ENCODE results near the gene COL5A1. TPM values are rescaled to one million over a fixed set of nuclear protein-coding genes. Genes with fewer than 3 reads are reported as not detected.

COL5A1 gene
- total RNA-seq, 1 experiment from 2014 or later = 9.5 TPM

GRCh38 chr9:134787601-134788531, 146.3 kb downstream of the COL5A1 start:
- no peak overlapping the region for H3T11ph ChIP-seq (ENCODE audit: low read length)
- no peak overlapping the region for H3K9ac ChIP-seq (ENCODE audit: extremely low read depth, insufficient read length, low read length)
- no peak overlapping the region for H3K4me2 ChIP-seq (ENCODE audit: insufficient read depth, insufficient read length, low read length)
- no peaks in the 10 kb centered on the region for H3K9me3 ChIP-seq (ENCODE audit: control insufficient read depth, low read depth, low read length)
- no peaks in the 10 kb centered on the region for H3K79me2 ChIP-seq (ENCODE audit: insufficient read depth, low read length)
- H3K79me1 ChIP-seq (ENCODE audit: insufficient read depth, low read depth, low read length, poor library complexity, severe bottlenecking) = no peaks in the 10 kb centered on the region
- H3K18ac ChIP-seq (ENCODE audit: insufficient read length, low read depth, low read length) = no peak overlapping the region
- Mint-ChIP-seq H3K9me3 (no peaks in the 10 kb centered on the region), H3K27me3 (ENCODE audit: low read depth) (no peaks in the 10 kb centered on the region; the same call in 1 of the 2 replicates), H3K27ac (no peak overlapping the region), H3K4me1 (peaks cover 20 to 26% of the 10 kb centered on the region in 2 experiments), H3K36me3 (ENCODE audit: insufficient read depth in 1 of 3, low read depth in 3 of 3) (no peaks in the 10 kb centered on the region; a peak in 1 of 7 replicates), H3K4me3 (no peak overlapping the region)
- H3K4ac ChIP-seq (ENCODE audit: low read depth, low read length) = no peak overlapping the region
- no peak overlapping the region for H2BK20ac ChIP-seq (ENCODE audit: low read depth, low read length, poor library complexity, severe bottlenecking)
- no peak overlapping the region for H2BK5ac ChIP-seq (ENCODE audit: insufficient read length, low read length)
- H4K5ac ChIP-seq (ENCODE audit: insufficient read length, low read depth, low read length) = no peak overlapping the region
- no peak overlapping the region for H2AFZ ChIP-seq (ENCODE audit: low read length)
- H4K91ac ChIP-seq (ENCODE audit: insufficient read length, low read depth, low read length) = no peak overlapping the region
- H3K27me3 ChIP-seq (ENCODE audit: insufficient read depth, low read length) = no peaks in the 10 kb centered on the region
- H3K23ac ChIP-seq (ENCODE audit: insufficient read length, low read depth, low read length) = no peak overlapping the region
- no peak overlapping the region for H2BK12ac ChIP-seq (ENCODE audit: insufficient read length, low read depth, low read length)
- no peak overlapping the region; the same call in 1 of the 2 replicates for H3K14ac ChIP-seq (ENCODE audit: insufficient read depth, low read length)
- DNase-seq = no peak
- no peak overlapping the region for H2BK15ac ChIP-seq (ENCODE audit: low read depth, low read length)
- no peak overlapping the region for H2AK5ac ChIP-seq (ENCODE audit: insufficient read length, low read length)
- no peaks in the 10 kb centered on the region for H4K20me1 ChIP-seq (ENCODE audit: control insufficient read depth, insufficient read depth, insufficient read length)
- no peaks in the 10 kb centered on the region for H3K23me2 ChIP-seq (ENCODE audit: insufficient read length, low read depth, low read length, poor library complexity, severe bottlenecking)
- no peak for TF ChIP-seq CTCF (conservative IDR thresholded peaks at IDR 0.05)
- H3K4me1 ChIP-seq (ENCODE audit: insufficient read depth, low read length) = no peaks in the 10 kb centered on the region; the same call in 1 of the 2 replicates
- H4K8ac ChIP-seq (replicated peaks; ENCODE audit: insufficient read length, low read depth, low read length) = no peak overlapping the region
- H3K56ac ChIP-seq (ENCODE audit: insufficient read length, low read depth, low read length) = no peak overlapping the region
- H2BK120ac ChIP-seq (ENCODE audit: low read depth, low read length, poor library complexity, severe bottlenecking) = no peak overlapping the region
- no CpG with 5 or more reads among the region's 8 CpGs for WGBS (ENCODE audit: extremely low coverage, insufficient read length, low lambda C conversion rate)
- H3K27ac ChIP-seq (ENCODE audit: insufficient read length, low read depth, low read length) = no peak overlapping the region
